Sigmoid colon (tissue), 4 donors: ENCODE measurements around the gene CST6.

Source experiments
- CTCF ChIP-seq, 4 experiments: fragments of 450-650 bp in 3 of 4; fragments of 200-600 bp in 1 of 4; IDR thresholded peaks; one replicate each; pipeline ENCODE4 v1.5.1; 2016 to 2019; ENCODE audit warnings: antibody characterized with exemption in 4 of 4, mild to moderate bottlenecking in 3 of 4, moderate library complexity in 2 of 4
- EP300 ChIP-seq, 4 donors: sonication (generic); formaldehyde crosslinking; IDR thresholded peaks; one replicate each; pipeline ENCODE4 v1.6.1; 2017; ENCODE audit warnings: antibody characterized with exemption in 4 of 4
- POLR2A ChIP-seq, 2 donors: fragments of 450-650 bp; IDR thresholded peaks; one replicate each; pipeline ENCODE4 v1.6.1; 2016; ENCODE audit warnings: antibody characterized with exemption in 2 of 2, mild to moderate bottlenecking in 2 of 2, moderate library complexity in 2 of 2
- POLR2AphosphoS5 ChIP-seq, 4 donors: sonication (generic); formaldehyde crosslinking; IDR thresholded peaks; one replicate each; pipeline ENCODE4 v1.6.1; 2017; ENCODE audit warnings: antibody characterized with exemption in 4 of 4

- no peak for TF ChIP-seq CTCF (IDR thresholded peaks at IDR 0.05)
- no peak for TF ChIP-seq POLR2A (IDR thresholded peaks at IDR 0.05)
- no peak for TF ChIP-seq POLR2AphosphoS5 (IDR thresholded peaks at IDR 0.05)
- no peak for TF ChIP-seq EP300 (IDR thresholded peaks at IDR 0.05)
Observed at GRCh38 chr11:65981101-65981740, 30.6 kb upstream of the CST6 start.
